CD4-positive, alpha-beta T cell (primary cell): ENCODE measurements around the gene SF3B2. TPM values are rescaled to one million over a fixed set of nuclear protein-coding genes. Genes with fewer than 3 reads are reported as not detected.
A peak's percentile ranks its signal among the peaks of the same experiment; 100 is the strongest.

Experiments
- ATAC-seq: fragments of 200-7000 bp; cut with Tn5 transposase; one replicate; pipeline ENCODE4 v1.10.0; 2022; ENCODE audit warnings: mild to moderate bottlenecking; ENCODE audit not compliant: poor library complexity
- CTCF ChIA-PET: fragments of 350-600 bp; sonication (Branson Sonifier 250); formaldehyde crosslinking; loops from one replicate; lab custom pipeline; 2021; ENCODE audit warnings: antibody characterized with exemption, inconsistent platforms; lab: Charles Lee
- POLR2A ChIA-PET: fragments of 350-600 bp; sonication (Branson Sonifier 250); formaldehyde crosslinking; loops from one replicate; lab custom pipeline; 2021; ENCODE audit warnings: antibody characterized with exemption, inconsistent platforms; lab: Charles Lee
- DNase-seq, 14 experiments: peaks; one replicate each; pipeline ENCODE4 v3.0.0-alpha.2; 2013 to 2020; ENCODE audit warnings: mixed read lengths in 2 of 14
- H3K27ac ChIP-seq, 2 donors: one replicate each; pipeline versions ENCODE4 v1.5.1 to v1.7.0; 2013; ENCODE audit warnings: low read length in 2 of 2, low read depth in 1 of 2, mild to moderate bottlenecking in 1 of 2
- H3K27me3 ChIP-seq, 2 experiments: 1 replicate in 1 of 2; 2 replicates in 1 of 2; pipeline versions ENCODE4 v1.6.1 to v1.7.0; 2013; ENCODE audit warnings: low read length in 2 of 2, control low read depth in 1 of 2, mild to moderate bottlenecking in 1 of 2, moderate library complexity in 1 of 2; ENCODE audit not compliant: insufficient read depth in 2 of 2, control insufficient read depth in 1 of 2
- H3K36me3 ChIP-seq: one replicate; pipeline ENCODE4 v1.6.1; 2013; ENCODE audit warnings: low read length, control low read depth; ENCODE audit not compliant: insufficient read depth
- H3K4me1 ChIP-seq: one replicate; pipeline ENCODE4 v1.6.1; 2013; ENCODE audit warnings: low read length, control low read depth; ENCODE audit not compliant: insufficient read depth
- H3K4me3 ChIP-seq: one replicate; pipeline ENCODE4 v1.5.1; 2013; ENCODE audit warnings: mild to moderate bottlenecking, low read length, moderate library complexity
- H3K9me3 ChIP-seq, 2 experiments: 1 replicate in 1 of 2; 2 replicates in 1 of 2; pipeline versions ENCODE4 v1.6.1 to v1.7.0; 2013; ENCODE audit warnings: low read length in 2 of 2, mild to moderate bottlenecking in 2 of 2, control low read depth in 1 of 2, moderate library complexity in 1 of 2; ENCODE audit not compliant: control insufficient read depth in 1 of 2, insufficient read depth in 1 of 2
- H3K27ac Mint-ChIP-seq: one replicate; pipeline ENCODE4 v1.8.0; 2020; ENCODE audit warnings: mixed read lengths
- H3K27me3 Mint-ChIP-seq: one replicate; pipeline ENCODE4 v1.8.0; 2021; ENCODE audit warnings: mixed read lengths
- H3K36me3 Mint-ChIP-seq: one replicate; pipeline ENCODE4 v1.8.0; 2021; ENCODE audit warnings: low read depth, mixed read lengths
- H3K4me1 Mint-ChIP-seq: one replicate; pipeline ENCODE4 v1.8.0; 2021; ENCODE audit warnings: low read depth, mixed read lengths
- H3K4me3 Mint-ChIP-seq: one replicate; pipeline ENCODE4 v1.8.0; 2020; ENCODE audit warnings: mild to moderate bottlenecking, mixed read lengths
- H3K9me3 Mint-ChIP-seq: one replicate; pipeline ENCODE4 v1.8.0; 2020; ENCODE audit warnings: mixed read lengths
- CTCF ChIP-seq: fragments of 200-600 bp; IDR thresholded peaks from one replicate; pipeline ENCODE4 v1.8.0; 2022; ENCODE audit warnings: antibody characterized with exemption, mild to moderate bottlenecking
- intact Hi-C, 2 experiments: fragments of 100-400 bp; cut with DNase I in 1 of 2; cut with micrococcal nuclease in 1 of 2; formaldehyde crosslinking; loops; one replicate each; pipeline versions ENCODE4 v1.15.1 to v1.9.0; 2023 to 2025; cut with DNase I, micrococcal nuclease
- polyA plus RNA-seq, 2 donors: library from polyadenylated mRNA; unstranded; fragments of 120-200 nt; gene quantifications; one replicate each; pipeline ENCODE4 v1.2.1, GENCODE V29; 2013
- total RNA-seq, 174 experiments: library from RNA in 2 of 174; stranded (reverse) in 2 of 174; gene quantifications; one replicate each; pipeline ENCODE4 v1.2.3 and lab custom pipeline; 2021 to 2026

The SF3B2 gene
- 100 to 1,000 TPM; 182 to 196 TPM for total RNA-seq
- polyA plus RNA-seq (2013, experiment 1 of 2), result 167 TPM
- polyA plus RNA-seq (2013, experiment 2 of 2), result 172 TPM
- total RNA-seq (lab: John Stamatoyannopoulos, UW), result 215 to 532 (median 301) reads per million in 172 experiments

GRCh38 chr11:66051766-66052663, at the start of gene SF3B2:
SF3B2 (plus strand) TSS chr11:66052364; CDS start chr11:66052385, 21 bp downstream.
- Mint-ChIP-seq H3K9me3 (no peaks in the 10 kb centered on the region), H3K27ac (peak within 1 kb of the TSS; percentile 97), H3K4me3 (peak within 1 kb of the TSS; percentile 100), H3K27me3 (peaks cover 5% of the 10 kb centered on the region), H3K4me1 (peaks cover 37% of the 10 kb centered on the region), H3K36me3 (peaks cover 50% of the 10 kb centered on the region)
- peak within 1 kb of the TSS; percentile 100 for H3K4me3 ChIP-seq
- TF ChIP-seq CTCF, result no peak
- H3K4me1 ChIP-seq, result peaks cover 43% of the 10 kb centered on the region
- peak within 1 kb of the TSS; percentile 66 to 90 for H3K27ac ChIP-seq
- ChIA-PET POLR2A (interaction anchor here (0.7 to 1.9 kb wide), 23 partner anchors 10 to 437 kb away, joined by 3 to 19 read pairs (median 5); partner anchors contain the start of genes AP5B1, BANF1, CCDC85B and CFL1), CTCF (interaction anchor here (1.1 to 1.5 kb wide), 8 partner anchors 8 to 340 kb away, joined by 3 to 8 read pairs (median 3); partner anchors contain the start of genes BANF1, EIF1AD, FIBP and KAT5)
- ATAC-seq (peak; percentile 95), DNase-seq (peak; percentile 88 to 99 (median 94))
- H3K27me3 ChIP-seq, result no peaks in the 10 kb centered on the region
- no peaks in the 10 kb centered on the region for H3K9me3 ChIP-seq
- H3K36me3 ChIP-seq, result peaks cover 36% of the 10 kb centered on the region
- intact Hi-C loops, result loop anchor here (1.0 to 5.0 kb wide), 5 partner anchors 17 to 215 kb away; partner anchors contain the start of genes BANF1 (in 1 of the 2), C11orf68 (in 1 of the 2), DRAP1 (in 1 of the 2) and EIF1AD (in 1 of the 2)

- Mint-ChIP-seq H3K27ac (peak overlapping the region; percentile 97), H3K4me1 (peaks cover 49% of the 10 kb centered on the region), H3K36me3 (peaks cover 69% of the 10 kb centered on the region), H3K9me3 (no peaks in the 10 kb centered on the region), H3K27me3 (no peaks in the 10 kb centered on the region), H3K4me3 (peak overlapping the region; percentile 94)
- no peak for TF ChIP-seq CTCF
- H3K9me3 ChIP-seq, result no peaks in the 10 kb centered on the region
- no peaks in the 10 kb centered on the region for H3K27me3 ChIP-seq
- peaks cover 51% of the 10 kb centered on the region for H3K36me3 ChIP-seq
- H3K4me1 ChIP-seq, result peaks cover 39% of the 10 kb centered on the region
- ATAC-seq (peak; percentile 67), DNase-seq (peak in 5 of 14 experiments; percentile 64 to 91 (median 72))
- POLR2A ChIA-PET, result interaction anchor here (0.5 to 1.5 kb wide), 22 partner anchors 10 to 580 kb away, joined by 3 to 33 read pairs (median 6); partner anchors contain the start of genes CCDC85B, CFL1, KAT5 and MUS81
- intact Hi-C loops, result loop anchor here (1.0 kb wide), 5 partner anchors 41 to 144 kb away; partner anchors contain the start of genes SART1 (in 2 of the 2), C11orf68 (in 1 of the 2), CFL1 (in 1 of the 2) and DRAP1 (in 1 of the 2)
- CTCF ChIA-PET, result interaction anchor here (1.0 to 1.4 kb wide), 8 partner anchors 20 to 290 kb away, joined by 3 to 10 read pairs (median 4); partner anchors contain the start of genes CCDC85B, FIBP, KAT5 and MUS81
- peak overlapping the region; percentile 86 to 96 for H3K27ac ChIP-seq
- H3K4me3 ChIP-seq, result peak overlapping the region; percentile 75
These were observed 49.4 kb upstream of the SF3B2 start for GRCh38 chr11:66002648-66003225.

- H3K4me3 Mint-ChIP-seq, result peak overlapping the region; percentile 85
- Histone ChIP-seq H3K36me3 (peaks cover 46% of the 10 kb centered on the region), H3K4me1 (peaks cover 39% of the 10 kb centered on the region), H3K27ac (peak overlapping the region; percentile 51 to 96), H3K9me3 (no peaks in the 10 kb centered on the region), H3K4me3 (peak overlapping the region; percentile 75), H3K27me3 (no peaks in the 10 kb centered on the region)
- intact Hi-C loops, result no loop called here
- POLR2A ChIA-PET, result interaction anchor here (0.5 to 1.5 kb wide), 6 partner anchors 49 to 580 kb away, joined by 3 to 33 read pairs (median 6); partner anchors contain the start of genes CFL1, MUS81, NEAT1 and SF3B2
- no peaks in the 10 kb centered on the region for H3K27me3 Mint-ChIP-seq
- H3K36me3 Mint-ChIP-seq, result peaks cover 64% of the 10 kb centered on the region
- CTCF ChIA-PET, result interaction anchor here (1.0 to 1.4 kb wide), 4 partner anchors 48 to 291 kb away, joined by 3 to 7 read pairs (median 4); partner anchors contain the start of genes CCDC85B, FIBP and KAT5
- TF ChIP-seq CTCF, result no peak
- peaks cover 44% of the 10 kb centered on the region for H3K4me1 Mint-ChIP-seq
- H3K27ac Mint-ChIP-seq, result peak overlapping the region; percentile 97
- H3K9me3 Mint-ChIP-seq, result no peaks in the 10 kb centered on the region
- no peak for ATAC-seq
- no peak for DNase-seq
These were observed 48.9 kb upstream of the SF3B2 start for GRCh38 chr11:66003291-66003690.
